H1 (cell line): ENCODE data around the gene C19orf38. TPM values are rescaled to one million over a fixed set of nuclear protein-coding genes. Genes with fewer than 3 reads are reported as not detected.

Experiments
- CTCF ChIA-PET: fragments of 300-600 bp; sonication (Branson Sonifier 250); formaldehyde crosslinking; loops from one replicate; lab custom pipeline; 2021; ENCODE audit not compliant: partially characterized antibody; lab: Charles Lee
- POLR2A ChIA-PET: fragments of 300-600 bp; sonication (Branson Sonifier 250); formaldehyde crosslinking; loops from one replicate; lab custom pipeline; 2021; ENCODE audit warnings: inconsistent platforms; ENCODE audit not compliant: partially characterized antibody; lab: Charles Lee
- DNase-seq, 2 experiments: peaks; one replicate each; pipeline versions ENCODE4 v3.0.0 to v3.0.0-alpha.2; 2010 to 2022; ENCODE audit warnings: low spot score in 2 of 2, low read depth in 1 of 2, mixed read lengths in 1 of 2
- FAIRE-seq: peaks from 2 replicates; lab custom pipeline; 2011; peaks lifted over from hg19 to GRCh38; lab: Jason Lieb, UNC
- H2AFZ ChIP-seq: 2 replicates; pipeline ENCODE4 v1.8.1; 2012; ENCODE audit warnings: low read length, inconsistent platforms
- H2AK5ac ChIP-seq: 2 replicates; pipeline ENCODE4 v1.6.1; 2013; ENCODE audit warnings: low read depth, low read length
- H2BK120ac ChIP-seq: replicated peaks from 2 replicates; pipeline ENCODE3; 2013; ENCODE audit warnings: low read depth, low read length, inconsistent platforms
- H2BK12ac ChIP-seq: 2 replicates; pipeline ENCODE4 v1.6.1; 2013; ENCODE audit warnings: low read depth, low read length
- H2BK15ac ChIP-seq: 2 replicates; pipeline ENCODE4 v1.6.1; 2013; ENCODE audit warnings: low read length
- H2BK20ac ChIP-seq: 2 replicates; pipeline ENCODE4 v1.6.1; 2013; ENCODE audit warnings: low read length
- H2BK5ac ChIP-seq: 2 replicates; pipeline ENCODE4 v1.6.1; 2013; ENCODE audit warnings: low read depth, low read length
- H3K14ac ChIP-seq: 2 replicates; pipeline ENCODE4 v1.6.1; 2013; ENCODE audit warnings: inconsistent platforms; ENCODE audit not compliant: insufficient read length
- H3K18ac ChIP-seq: 2 replicates; pipeline ENCODE4 v1.6.1; 2013; ENCODE audit warnings: low read length; ENCODE audit errors: extremely low read depth
- H3K23ac ChIP-seq: 2 replicates; pipeline ENCODE4 v1.6.1; 2013; ENCODE audit warnings: inconsistent platforms; ENCODE audit not compliant: insufficient read length
- H3K23me2 ChIP-seq: 2 replicates; pipeline ENCODE4 v1.6.1; 2013; ENCODE audit warnings: low read depth, low read length
- H3K27ac ChIP-seq: 2 replicates; pipeline ENCODE4 v1.6.1; 2011; ENCODE audit warnings: low read depth, low read length, inconsistent platforms
- H3K27me3 ChIP-seq, 4 experiments: replicated peaks in 1 of 4; 1 replicate in 1 of 4; 2 replicates in 3 of 4; pipeline versions ENCODE4 v1.6.1 to v1.8.1; 2011 to 2013; ENCODE audit warnings: low read length in 3 of 4, mild to moderate bottlenecking in 3 of 4, inconsistent platforms in 2 of 4, mixed read lengths in 2 of 4, moderate library complexity in 1 of 4; ENCODE audit not compliant: control insufficient read depth in 3 of 4, insufficient read depth in 3 of 4; ENCODE audit errors: extremely low read depth in 1 of 4
- H3K36me3 ChIP-seq, 4 experiments: 2 replicates each; pipeline versions ENCODE4 v1.6.1 to v1.8.1; 2011 to 2013; ENCODE audit warnings: mild to moderate bottlenecking in 4 of 4, low read length in 3 of 4, moderate library complexity in 2 of 4, control low read depth in 1 of 4, inconsistent platforms in 1 of 4; ENCODE audit not compliant: insufficient read depth in 4 of 4, control insufficient read depth in 2 of 4
- H3K4ac ChIP-seq: replicated peaks from 2 replicates; pipeline ENCODE3; 2013; ENCODE audit warnings: low read length, low read depth, mixed read lengths, inconsistent platforms; ENCODE audit not compliant: insufficient read length
- H3K4me1 ChIP-seq, 4 experiments: replicated peaks in 1 of 4; 1 replicate in 1 of 4; 2 replicates in 3 of 4; pipeline versions ENCODE4 v1.6.1 to v1.8.1; 2011 to 2013; ENCODE audit warnings: low read length in 3 of 4, inconsistent platforms in 2 of 4, mixed read lengths in 1 of 4; ENCODE audit not compliant: insufficient read depth in 4 of 4, control insufficient read depth in 3 of 4
- H3K4me2 ChIP-seq, 2 experiments: 2 replicates each; pipeline versions ENCODE4 v1.6.1 to v1.8.1; 2011 to 2013; ENCODE audit warnings: low read depth in 2 of 2, low read length in 2 of 2, control low read depth in 1 of 2, inconsistent platforms in 1 of 2, mild to moderate bottlenecking in 1 of 2; ENCODE audit not compliant: insufficient read depth in 1 of 2
- H3K4me3 ChIP-seq, 4 experiments: fragments of 200-600, 300-600 bp in 1 of 4; sonication (generic), shearing (Covaris generic), sonication (Bioruptor Twin) in 1 of 4; 2 replicates each; pipeline versions ENCODE4 v1.5.1 to v1.8.1; 2011 to 2016; ENCODE audit warnings: low read length in 4 of 4, low read depth in 3 of 4, control low read depth in 2 of 4, inconsistent platforms in 2 of 4, mild to moderate bottlenecking in 2 of 4, mixed read lengths in 1 of 4, moderate library complexity in 1 of 4; ENCODE audit not compliant: insufficient read depth in 2 of 4; ENCODE audit errors: extremely low read depth in 1 of 4
- H3K56ac ChIP-seq: replicated peaks from 2 replicates; pipeline ENCODE3; 2013; ENCODE audit warnings: low read depth, mild to moderate bottlenecking, mixed read lengths, low read length, inconsistent platforms; ENCODE audit not compliant: insufficient read length
- H3K79me1 ChIP-seq: 2 replicates; pipeline ENCODE4 v1.6.1; 2013; ENCODE audit warnings: low read depth, low read length, control low read depth
- H3K79me2 ChIP-seq, 2 experiments: 2 replicates each; pipeline versions ENCODE4 v1.6.1 to v1.8.1; 2012 to 2013; ENCODE audit warnings: low read length in 2 of 2, mild to moderate bottlenecking in 2 of 2, inconsistent platforms in 1 of 2; ENCODE audit not compliant: insufficient read depth in 2 of 2, control insufficient read depth in 1 of 2
- H3K9ac ChIP-seq, 4 experiments: replicated peaks in 1 of 4; 1 replicate in 1 of 4; 2 replicates in 3 of 4; pipeline versions ENCODE4 v1.6.1 to v1.8.1; 2011 to 2013; ENCODE audit warnings: low read depth in 3 of 4, low read length in 3 of 4, control low read depth in 2 of 4, mild to moderate bottlenecking in 2 of 4, moderate library complexity in 2 of 4, inconsistent platforms in 1 of 4; ENCODE audit errors: extremely low read depth in 1 of 4
- H3K9me3 ChIP-seq, 2 experiments: 2 replicates each; pipeline versions ENCODE4 v1.6.1 to v1.8.1; 2012 to 2013; ENCODE audit warnings: mild to moderate bottlenecking in 2 of 2, moderate library complexity in 2 of 2, control low read depth in 1 of 2, inconsistent platforms in 1 of 2, low read depth in 1 of 2, low read length in 1 of 2, mixed read lengths in 1 of 2; ENCODE audit not compliant: insufficient read depth in 2 of 2
- H4K20me1 ChIP-seq, 2 experiments: replicated peaks in 1 of 2; 2 replicates each; pipeline versions ENCODE3 to v1.8.1; 2011 to 2013; ENCODE audit warnings: inconsistent platforms in 2 of 2, low read length in 2 of 2, mild to moderate bottlenecking in 1 of 2; ENCODE audit not compliant: insufficient read depth in 2 of 2, control insufficient read depth in 1 of 2
- H4K5ac ChIP-seq: 2 replicates; pipeline ENCODE4 v1.6.1; 2013; ENCODE audit warnings: low read length, low read depth, mixed read lengths, inconsistent platforms; ENCODE audit not compliant: insufficient read length
- H4K8ac ChIP-seq: 2 replicates; pipeline ENCODE4 v1.8.0; 2013; ENCODE audit warnings: mild to moderate bottlenecking, moderate library complexity, low read length, inconsistent platforms; ENCODE audit not compliant: insufficient read depth; ENCODE audit errors: extremely low read depth
- H4K91ac ChIP-seq: replicated peaks from 2 replicates; pipeline ENCODE3; 2013; ENCODE audit warnings: low read length, mixed read lengths, inconsistent platforms; ENCODE audit not compliant: insufficient read length
- ASH2L ChIP-seq: fragments of 200-600, 300-600 bp; sonication (generic); IDR thresholded peaks from one replicate; pipeline ENCODE4 v1.7.1; 2017; ENCODE audit warnings: low read length
- CHD1 ChIP-seq: IDR thresholded peaks from 2 replicates; pipeline ENCODE4 v1.6.1; 2012; ENCODE audit warnings: low read depth, low read length, improper control_type of control experiment
- CHD2 ChIP-seq: IDR thresholded peaks from 2 replicates; pipeline ENCODE4 v1.6.1; 2012; ENCODE audit warnings: low read length, improper control_type of control experiment
- GTF2F1 ChIP-seq: IDR thresholded peaks from 2 replicates; pipeline ENCODE4 v1.6.1; 2012; ENCODE audit warnings: low read depth, low read length, improper control_type of control experiment, borderline replicate concordance
- HDAC2 ChIP-seq, 2 experiments: fragments of 300-600 bp in 1 of 2; sonication (generic) in 1 of 2; IDR thresholded peaks; 2 replicates each; pipeline ENCODE4 v1.6.1; 2011 to 2012; ENCODE audit warnings: low read depth in 2 of 2, low read length in 2 of 2, mild to moderate bottlenecking in 2 of 2, moderate library complexity in 2 of 2, borderline replicate concordance in 1 of 2, inconsistent platforms in 1 of 2
- PHF8 ChIP-seq: fragments of 200-600 bp; sonication (generic); conservative IDR thresholded peaks from 2 replicates; pipeline ENCODE4 v1.7.1; 2012; ENCODE audit warnings: low read depth, mild to moderate bottlenecking, inconsistent platforms, low read length, moderate library complexity
- POLR2AphosphoS5 ChIP-seq: IDR thresholded peaks from 2 replicates; pipeline ENCODE4 v1.6.1; 2011; ENCODE audit warnings: low read depth, low read length
- RBBP5 ChIP-seq: IDR thresholded peaks from 2 replicates; pipeline ENCODE4 v1.7.1; 2012; ENCODE audit warnings: low read depth, mild to moderate bottlenecking, inconsistent platforms, low read length, moderate library complexity, borderline replicate concordance
- SIRT6 ChIP-seq: IDR thresholded peaks from one replicate; pipeline ENCODE4 v1.7.1; 2012; ENCODE audit warnings: low read length, inconsistent platforms
- SP1 ChIP-seq: IDR thresholded peaks from 2 replicates; pipeline ENCODE4 v1.6.1; 2011; ENCODE audit warnings: low read depth, low read length
- TAF1 ChIP-seq: IDR thresholded peaks from 2 replicates; pipeline ENCODE4 v1.6.1; 2011; ENCODE audit warnings: mild to moderate bottlenecking, low read depth, low read length
- TBP ChIP-seq: IDR thresholded peaks from 2 replicates; pipeline ENCODE4 v1.6.1; 2011; ENCODE audit warnings: low read depth, low read length, improper control_type of control experiment
- TEAD4 ChIP-seq: IDR thresholded peaks from 2 replicates; pipeline ENCODE4 v1.6.1; 2012; ENCODE audit warnings: low read depth, low read length, inconsistent platforms, mixed read lengths
- WGBS, 2 experiments: shearing (Covaris generic) in 1 of 2; methylation state at CpG; one replicate each; pipeline versions ENCODE4 v1.1.6 to v1.1.7; 2013 to 2015; ENCODE audit warnings: low lambda C conversion rate in 2 of 2, mixed read lengths in 2 of 2, inconsistent platforms in 1 of 2, low coverage in 1 of 2, missing lambda C conversion rate in 1 of 2; ENCODE audit not compliant: insufficient replicate concordance in 2 of 2, insufficient coverage in 1 of 2, insufficient read length in 1 of 2; ENCODE audit errors: extremely low coverage in 1 of 2, missing lambda C conversion rate in 1 of 2; 5-methylcytosine and 5-hydroxymethylcytosine counted together
- polyA plus RNA-seq, 7 experiments: library from polyadenylated mRNA; depleted of rRNA in 3 of 7; stranded (reverse) in 5 of 7; unstranded in 2 of 7; fragments of >200 nt in 5 of 7; fragments of 200-250 nt in 2 of 7; gene quantifications; 1 replicate in 5 of 7; 2 replicates in 1 of 7; 4 replicates in 1 of 7; pipeline versions ENCODE4 v1.2.1 to v1.2.3, GENCODE V29; 2011 to 2013; ENCODE audit warnings: missing spikeins in 2 of 7, mixed read lengths in 2 of 7
- total RNA-seq: library from RNA; stranded (reverse); fragmentation: NEBNext Ultra II Directional; extraction: Animal tissue kit (Norgen Biotek cat#: 25700); gene quantifications from 2 replicates; pipeline ENCODE4 v1.2.1, GENCODE V29; 2021

The C19orf38 gene
- total and polyA plus RNA-seq, 2 of the 8 experiments (the other 6 are each of a cell fraction or from before 2014, with no cell fraction given) = 0.53 TPM; not detected in 1

DNA sequence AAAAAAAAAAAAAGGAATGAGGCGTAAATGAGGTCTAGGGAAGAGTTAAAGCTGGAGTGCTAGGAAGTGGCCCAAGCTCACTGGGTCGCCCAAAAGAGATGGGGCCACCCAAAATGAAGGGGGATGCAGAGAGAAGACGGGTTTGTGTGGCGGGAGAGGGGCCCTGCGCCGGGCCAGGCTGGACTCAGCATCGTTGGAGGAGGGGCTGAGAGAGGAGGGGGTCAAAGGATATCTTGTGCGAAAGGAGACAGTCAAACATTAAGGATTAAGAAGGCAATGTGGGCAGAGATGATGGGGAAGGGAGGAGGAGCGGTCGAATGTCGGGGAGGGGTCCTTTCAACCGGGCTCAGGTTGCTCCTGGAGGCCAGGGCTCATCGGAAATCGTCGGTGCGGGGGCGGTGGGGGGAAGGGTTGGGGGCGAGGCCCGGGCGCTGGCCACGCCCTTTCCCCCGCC, 22.3 kb downstream of the C19orf38 start:
- Histone ChIP-seq H3K79me2 (peaks cover 0 to 34% of the 10 kb centered on the region in 2 experiments; a peak in 3 of 4 replicates), H3K56ac (peak overlapping the region; percentile 11), H3K9me3 (no peaks in the 10 kb centered on the region), H2BK15ac (peak overlapping the region; percentile 95; the same call in 1 of the 2 replicates), H3K14ac (no peak overlapping the region), H2BK20ac (no peak overlapping the region), H3K9ac (peak overlapping the region in 3 of 4 experiments; percentile 51 to 71 (median 58); a peak in 6 of 7 replicates), H2BK12ac (no peak overlapping the region), H3K23me2 (peaks cover 8% of the 10 kb centered on the region; the same call in 1 of the 2 replicates), H4K8ac (peak overlapping the region; percentile 93), H2AK5ac (no peak overlapping the region; the same call in 1 of the 2 replicates), H3K23ac (no peak overlapping the region), H2BK120ac (no peak overlapping the region), H3K27me3 (no peaks in the 10 kb centered on the region), H3K4me3 (peak overlapping the region; percentile 41 to 59 (median 48); a peak in 6 of 8 replicates), H3K79me1 (peaks cover 3% of the 10 kb centered on the region), H4K5ac (peak overlapping the region; percentile 90), H3K4ac (no peak overlapping the region), H3K4me1 (peaks cover 0 to 12% (median 2%) of the 10 kb centered on the region in 4 experiments; a peak in 5 of 7 replicates), H3K18ac (peak overlapping the region; percentile 98), H3K36me3 (peaks cover 0 to 3% (median 0%) of the 10 kb centered on the region in 4 experiments; a peak in 1 of 8 replicates), H3K27ac (peak overlapping the region; percentile 86), H4K91ac (peak overlapping the region; percentile 13), H3K4me2 (peak overlapping the region; percentile 81 to 95), H4K20me1 (peaks cover 0 to 1% of the 10 kb centered on the region in 2 experiments), H2BK5ac (peak overlapping the region; percentile 89), H2AFZ (no peak overlapping the region)
- 2% methylated on average over 14 of the region's 22 CpGs; no CpG with 5 or more reads in 1 of the 2 experiments for WGBS, 2 experiments
- DNase-seq = peak in 1 of 2 experiments; percentile 92
- CTCF ChIA-PET = interaction anchor here (0.6 to 11.3 kb wide), 7 partner anchors 9 to 620 kb away, joined by 3 to 249 read pairs (median 3); partner anchors contain the start of gene C19orf38
- no peak for FAIRE-seq
- POLR2A ChIA-PET = interaction anchor here (0.6 to 2.9 kb wide), 9 partner anchors 9 to 405 kb away, joined by 3 to 21 read pairs (median 3); partner anchors contain the start of gene TMED1
- TF ChIP-seq POLR2AphosphoS5 (peak; percentile 76), TAF1 (peak; percentile 14; the same call in 1 of the 2 replicates), SP1 (0 out of 2 replicates have a peak, but pooled peaks have one; percentile 9), CHD1 (no peak), HDAC2 (IDR thresholded peaks at IDR 0.05; ENCODE audit: borderline replicate concordance in 1 of 2, low read depth in 2 of 2, low read length in 2 of 2) (no peak), GTF2F1 (no peak), RBBP5 (peak; percentile 96; the same call in 1 of the 2 replicates), TBP (peak; percentile 46; the same call in 1 of the 2 replicates), ASH2L (peak; percentile 88), PHF8 (0 out of 2 replicates have a peak, but pooled peaks have one; percentile 40), TEAD4 (no peak), CHD2 (no peak), SIRT6 (no peak)
